K562 (cell line): ENCODE data around the gene RHOBTB3. TPM values are rescaled to one million over a fixed set of nuclear protein-coding genes. Genes with fewer than 3 reads are reported as not detected.

Experiments used
- ATAC-seq: fragments of 200-7000 bp; cut with Tn5 transposase; 3 replicates; pipeline ENCODE4 v1.9.1; 2020; ENCODE audit warnings: moderate library complexity
- BruUV-seq: library from RNA; stranded (reverse); fragments of 400-500 nt; replicated peaks from 2 replicates; lab custom pipeline; 2021; lab: Mats Ljungman, UMichigan
- CTCF ChIA-PET: fragments of 300-600 bp; formaldehyde crosslinking; extraction: SDS; loops from one replicate; lab custom pipeline; 2021; ENCODE audit warnings: low intra/inter-chr PET ratio; lab: Yijun Ruan, JAX
- POLR2A ChIA-PET: fragments of 300-600, 350-650 bp; sonication (Branson Sonifier 250); formaldehyde crosslinking; extraction: SDS; loops from one replicate; lab custom pipeline; 2021; ENCODE audit warnings: antibody characterized with exemption, inconsistent platforms; lab: Yijun Ruan, JAX
- DNase-seq, 4 experiments: peaks; one replicate each; pipeline versions ENCODE4 v3.0.0 to v3.0.0-alpha.2; 2011 to 2018; ENCODE audit warnings: low spot score in 3 of 4, mixed read lengths in 3 of 4; ENCODE audit errors: extremely low read depth in 1 of 4
- FAIRE-seq: peaks from 2 replicates; lab custom pipeline; 2011; peaks lifted over from hg19 to GRCh38; lab: Jason Lieb, UNC
- H2AFZ ChIP-seq: 2 replicates; pipeline ENCODE4 v1.6.0; 2011; ENCODE audit warnings: low read depth, low read length, control low read depth, inconsistent platforms
- H3K27ac ChIP-seq: fragments of 200-600 bp; 3 replicates; pipeline ENCODE4 v1.8.0; 2011; ENCODE audit warnings: low read depth, mild to moderate bottlenecking, control low read depth, inconsistent platforms, low read length, moderate library complexity, mixed read lengths; ENCODE audit errors: extremely low read depth
- H3K27me3 ChIP-seq, 2 experiments: fragments of 300-600 bp in 1 of 2; 2 replicates in 1 of 2; 3 replicates in 1 of 2; pipeline versions ENCODE4 v1.6.0 to v1.8.0; 2011; ENCODE audit warnings: inconsistent platforms in 2 of 2, low read length in 2 of 2, mild to moderate bottlenecking in 1 of 2, mixed read lengths in 1 of 2, moderate library complexity in 1 of 2; ENCODE audit not compliant: control insufficient read depth in 2 of 2, insufficient read depth in 2 of 2
- H3K36me3 ChIP-seq: fragments of 300-600 bp; 3 replicates; pipeline ENCODE4 v1.8.0; 2011; ENCODE audit warnings: mild to moderate bottlenecking, low read length, inconsistent platforms; ENCODE audit not compliant: control insufficient read depth, insufficient read depth
- H3K4me1 ChIP-seq, 2 experiments: fragments of 200-600 bp in 1 of 2; replicated peaks in 1 of 2; 2 replicates in 1 of 2; 3 replicates in 1 of 2; pipeline versions ENCODE4 v1.5.1 to v1.8.0; 2011; ENCODE audit warnings: inconsistent platforms in 2 of 2, low read length in 2 of 2, mild to moderate bottlenecking in 1 of 2, mixed read lengths in 1 of 2, moderate library complexity in 1 of 2; ENCODE audit not compliant: control insufficient read depth in 2 of 2, insufficient read depth in 2 of 2
- H3K4me2 ChIP-seq: 2 replicates; pipeline ENCODE4 v1.6.1; 2011; ENCODE audit warnings: low read length, control low read depth, inconsistent platforms, mixed read lengths; ENCODE audit not compliant: insufficient read depth
- H3K4me3 ChIP-seq: fragments of 200-600 bp; sonication (generic), shearing (Covaris generic); 2 replicates; pipeline ENCODE4 v1.5.1; 2016; ENCODE audit warnings: control low read depth, inconsistent platforms
- H3K79me2 ChIP-seq: fragments of 200-600 bp; 3 replicates; pipeline ENCODE4 v1.8.0; 2011; ENCODE audit warnings: low read length, inconsistent platforms; ENCODE audit not compliant: control insufficient read depth, insufficient read depth
- H3K9ac ChIP-seq, 2 experiments: 2 replicates each; pipeline versions ENCODE4 v1.6.0 to v1.6.1; 2011; ENCODE audit warnings: low read depth in 2 of 2, low read length in 2 of 2, control low read depth in 1 of 2, inconsistent platforms in 1 of 2, mild to moderate bottlenecking in 1 of 2, mixed read lengths in 1 of 2; ENCODE audit not compliant: insufficient read depth in 1 of 2
- H3K9me1 ChIP-seq: one replicate; pipeline ENCODE4 v1.6.0; 2011; ENCODE audit warnings: inconsistent platforms, mild to moderate bottlenecking, low read length, moderate library complexity; ENCODE audit not compliant: control insufficient read depth, insufficient read depth
- H3K9me3 ChIP-seq: replicated peaks from 2 replicates; pipeline ENCODE4 v1.5.1; 2011; ENCODE audit warnings: low read depth, low read length, inconsistent platforms; ENCODE audit not compliant: control insufficient read depth, insufficient read depth
- H4K20me1 ChIP-seq: replicated peaks from 2 replicates; pipeline ENCODE4 v1.6.1; 2011; ENCODE audit warnings: low read length, inconsistent platforms, mixed read lengths; ENCODE audit not compliant: control insufficient read depth, insufficient read depth
- BRCA1 ChIP-seq, 2 experiments: fragments of 450-650 bp in 1 of 2; sonication (generic) in 1 of 2; formaldehyde crosslinking in 1 of 2; IDR thresholded peaks; 2 replicates each; pipeline versions ENCODE4 v1.5.0 to v1.6.1; 2017 to 2020; ENCODE audit warnings: mild to moderate bottlenecking in 1 of 2, missing genetic modification reagents in 1 of 2
- CHCHD3 ChIP-seq: fragments of 250-450 bp; sonication (Bioruptor Pico); IDR thresholded peaks from 2 replicates; pipeline ENCODE4 v2.1.2; 2022; ENCODE audit warnings: mild to moderate bottlenecking
- DPF2 ChIP-seq: fragments of 450-650 bp; IDR thresholded peaks from 2 replicates; pipeline ENCODE4 v1.6.1; 2016
- ETS2 ChIP-seq: IDR thresholded peaks from 2 replicates; pipeline ENCODE4 v1.6.1; 2016; ENCODE audit warnings: borderline replicate concordance, missing genetic modification characterization, mild to moderate bottlenecking, moderate library complexity, missing compliant biosample characterization; ENCODE audit not compliant: poor library complexity, severe bottlenecking
- EZH2 ChIP-seq: IDR thresholded peaks from 2 replicates; pipeline ENCODE4 v1.6.1; 2012; ENCODE audit warnings: low read depth, mild to moderate bottlenecking, inconsistent platforms, low read length, borderline replicate concordance
- HNRNPUL1 ChIP-seq: fragments of 200-400 bp; formaldehyde crosslinking; IDR thresholded peaks from 2 replicates; pipeline ENCODE4 v1.6.1; 2017; ENCODE audit warnings: low read length
- ILK ChIP-seq: fragments of 450-650 bp; IDR thresholded peaks from 2 replicates; pipeline ENCODE4 v1.6.1; 2016; ENCODE audit warnings: missing genetic modification characterization, low read depth, mild to moderate bottlenecking, missing compliant biosample characterization, moderate library complexity, borderline replicate concordance
- KLF6 ChIP-seq: fragments of 250-450 bp; sonication (Bioruptor Pico); IDR thresholded peaks from 2 replicates; pipeline ENCODE4 v1.4.0; 2020; ENCODE audit warnings: mild to moderate bottlenecking, moderate library complexity, borderline replicate concordance
- MEIS2 ChIP-seq: fragments of 450-650 bp; IDR thresholded peaks from 2 replicates; pipeline ENCODE4 v1.6.1; 2014; ENCODE audit warnings: mild to moderate bottlenecking; ENCODE audit not compliant: partially characterized antibody
- POLR2B ChIP-seq: fragments of 450-650 bp; IDR thresholded peaks from 2 replicates; pipeline ENCODE4 v1.6.1; 2018; ENCODE audit warnings: low read depth; ENCODE audit not compliant: partially characterized antibody
- POU5F1 ChIP-seq: fragments of 150-350 bp; IDR thresholded peaks from 2 replicates; pipeline ENCODE4 v1.6.1; 2014; ENCODE audit warnings: borderline replicate concordance, low read length, low read depth, mild to moderate bottlenecking; ENCODE audit not compliant: partially characterized antibody
- PPARD ChIP-seq: fragments of 250-450 bp; sonication (Bioruptor Pico); IDR thresholded peaks from 2 replicates; pipeline ENCODE4 v1.8.0; 2022; ENCODE audit warnings: inconsistent platforms, mild to moderate bottlenecking, moderate library complexity
- RBM17 ChIP-seq: fragments of 200-400 bp; formaldehyde crosslinking; IDR thresholded peaks from 2 replicates; pipeline ENCODE4 v1.6.1; 2017; ENCODE audit warnings: low read depth, mild to moderate bottlenecking, low read length, borderline replicate concordance
- SMC3 ChIP-seq: conservative IDR thresholded peaks from 2 replicates; pipeline ENCODE4 v1.6.1; 2011; ENCODE audit warnings: low read depth, low read length, improper control_type of control experiment; ENCODE audit not compliant: insufficient read depth
- SOX6 ChIP-seq: fragments of 450-650 bp; IDR thresholded peaks from 2 replicates; pipeline ENCODE4 v1.6.1; 2014; ENCODE audit warnings: mild to moderate bottlenecking
- ZFX ChIP-seq: sonication (generic); formaldehyde crosslinking; IDR thresholded peaks from 2 replicates; pipeline ENCODE4 v1.8.0; 2022; ENCODE audit warnings: mild to moderate bottlenecking, missing genetic modification reagents, moderate library complexity
- ZNF41 ChIP-seq: fragments of 250-450 bp; sonication (Bioruptor Pico); conservative IDR thresholded peaks from 2 replicates; pipeline ENCODE4 v1.4.0; 2020; ENCODE audit warnings: mild to moderate bottlenecking
- ZNF699 ChIP-seq: fragments of 250-450 bp; sonication (Bioruptor Pico); IDR thresholded peaks from 2 replicates; pipeline ENCODE4 v1.8.0; 2021; ENCODE audit warnings: mild to moderate bottlenecking, moderate library complexity; ENCODE audit not compliant: insufficient replicate concordance
- ZNF77 ChIP-seq: fragments of 250-450 bp; sonication (Bioruptor Pico); IDR thresholded peaks from 2 replicates; pipeline ENCODE4 v1.5.0; 2020
- WGBS: fragments of 100-300 bp; shearing (Covaris generic); methylation state at CpG from one replicate; pipeline ENCODE4 v1.1.6; 2016; ENCODE audit warnings: low coverage, mixed read lengths; ENCODE audit not compliant: insufficient coverage; ENCODE audit errors: missing lambda C conversion rate; 5-methylcytosine and 5-hydroxymethylcytosine counted together
- in situ Hi-C: fragments of 300-500 bp; cut with MboI; formaldehyde crosslinking; loops from 4 replicates; pipeline ENCODE4 v1.15.0; 2018; ENCODE audit warnings: inconsistent platforms, mixed read lengths
- intact Hi-C: fragments of 100-400 bp; cut with micrococcal nuclease; formaldehyde crosslinking; loops from 2 replicates; pipeline ENCODE4 v1.14.2; 2022
- polyA plus RNA-seq, 8 experiments: library from polyadenylated mRNA; depleted of rRNA in 4 of 8; stranded (reverse) in 5 of 8; unstranded in 3 of 8; fragments of >200 nt; fragmentation: Nextera tagmentation in 2 of 8; fragmentation: Illumina TruSeq in 1 of 8; extraction: Ambion mirVana in 2 of 8; extraction: Trizol in 1 of 8; gene quantifications; 2 replicates each; pipeline versions ENCODE4 v1.2.1 to v1.2.3, GENCODE V29; 2011 to 2014; ENCODE audit warnings: inconsistent platforms in 1 of 8, missing spikeins in 1 of 8
- total RNA-seq, 7 experiments: library from RNA; depleted of rRNA in 6 of 7; stranded (reverse); fragments of >200 nt in 6 of 7; fragmentation: Illumina TruSeq in 2 of 7; extraction: Trizol in 2 of 7; gene quantifications; 2 replicates each; pipeline versions ENCODE4 v1.2.1 to v1.2.3, GENCODE V29; 2011 to 2021; ENCODE audit warnings: low replicate concordance in 1 of 7
- TF ChIP-seq, protein P1 (sequence below), 2 experiments: fragments of 150-350 bp in 1 of 2; IDR thresholded peaks; 2 replicates each; pipeline ENCODE4 v1.6.1; 2012 to 2016; ENCODE audit warnings: low read depth in 2 of 2, low read length in 2 of 2, mild to moderate bottlenecking in 1 of 2, moderate library complexity in 1 of 2

The RHOBTB3 gene
- total and polyA plus RNA-seq, 9 of the 15 experiments (the other 6 are each of a cell fraction or from before 2014, with no cell fraction given): 39.7 to 143 (median 115) TPM

DNA sequence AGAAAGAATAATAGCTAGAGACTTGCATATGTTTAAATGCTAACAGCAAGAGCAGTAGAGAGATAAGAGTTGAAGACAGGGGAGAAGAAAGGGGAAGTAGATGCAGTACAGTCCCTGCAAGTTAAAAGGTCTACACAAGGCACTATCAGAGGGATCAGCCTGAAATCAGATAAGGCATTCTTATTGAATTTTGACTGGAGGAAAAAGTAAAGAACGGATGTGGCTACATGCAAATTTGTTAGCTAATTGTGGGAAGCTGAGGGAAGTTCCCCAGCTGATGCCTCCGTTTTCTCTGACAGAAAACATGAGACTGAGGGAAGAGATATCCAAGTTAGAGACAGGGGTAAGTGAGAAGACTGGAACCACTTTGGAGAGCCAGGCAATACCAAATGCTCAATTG, 12.9 kb upstream of the RHOBTB3 start:
- Histone ChIP-seq H3K9me1 (no peaks in the 10 kb centered on the region), H3K79me2 (peaks cover 4% of the 10 kb centered on the region; the same call in 2 of the 3 replicates), H3K27me3 (no peaks in the 10 kb centered on the region), H3K36me3 (no peaks in the 10 kb centered on the region), H4K20me1 (no peaks in the 10 kb centered on the region), H3K4me3 (no peak overlapping the region), H3K4me1 (peaks cover 23 to 65% of the 10 kb centered on the region in 2 experiments), H3K4me2 (peak overlapping the region; percentile 6; the same call in 1 of the 2 replicates), H2AFZ (no peak overlapping the region), H3K27ac (peak overlapping the region; percentile 27; the same call in 2 of the 3 replicates), H3K9me3 (no peaks in the 10 kb centered on the region), H3K9ac (no peak overlapping the region)
- DNase-seq: peak in 2 of 4 experiments; percentile 53 to 67
- 2% methylated on average over 2 of the region's 2 CpGs for WGBS
- intact Hi-C loops (loop anchor here (10.0 kb wide), 1 partner anchor 1217 kb away; the partner anchor contains the start of gene LNPEP), in situ Hi-C loops (no loop called here)
- ChIA-PET POLR2A (interaction anchor here (1.1 to 1.5 kb wide), 4 partner anchors 13 to 71 kb away, joined by 3 to 9 read pairs (median 4); partner anchors contain the start of genes RFESD and RHOBTB3), CTCF (no interaction called here)
- FAIRE-seq: no peak
- peak; percentile 77 for ATAC-seq
- BruUV-seq: no TSS peak
- TF ChIP-seq EZH2 (no peak), BRCA1 (IDR thresholded peaks at IDR 0.05) (no peak), BRCA1 (CRISPR knock-in tag; IDR thresholded peaks at IDR 0.05) (no peak), SMC3 (no peak), ILK (tag) (0 out of 2 replicates have a peak, but pooled peaks have one; percentile 15), ZFX (CRISPR knock-in tag) (no peak), DPF2 (peak; percentile 94), CHCHD3 (CRISPR knock-in tag) (no peak), ZNF699 (CRISPR knock-in tag) (no peak), ZNF77 (CRISPR knock-in tag) (no peak), MEIS2 (peak; percentile 54), ETS2 (tag) (no peak), KLF6 (no peak), SOX6 (peak; percentile 97), PPARD (no peak), HNRNPUL1 (no peak), POLR2B (no peak), RBM17 (no peak), POU5F1 (no peak), ZNF41 (no peak)
- TF ChIP-seq, protein P1, sequence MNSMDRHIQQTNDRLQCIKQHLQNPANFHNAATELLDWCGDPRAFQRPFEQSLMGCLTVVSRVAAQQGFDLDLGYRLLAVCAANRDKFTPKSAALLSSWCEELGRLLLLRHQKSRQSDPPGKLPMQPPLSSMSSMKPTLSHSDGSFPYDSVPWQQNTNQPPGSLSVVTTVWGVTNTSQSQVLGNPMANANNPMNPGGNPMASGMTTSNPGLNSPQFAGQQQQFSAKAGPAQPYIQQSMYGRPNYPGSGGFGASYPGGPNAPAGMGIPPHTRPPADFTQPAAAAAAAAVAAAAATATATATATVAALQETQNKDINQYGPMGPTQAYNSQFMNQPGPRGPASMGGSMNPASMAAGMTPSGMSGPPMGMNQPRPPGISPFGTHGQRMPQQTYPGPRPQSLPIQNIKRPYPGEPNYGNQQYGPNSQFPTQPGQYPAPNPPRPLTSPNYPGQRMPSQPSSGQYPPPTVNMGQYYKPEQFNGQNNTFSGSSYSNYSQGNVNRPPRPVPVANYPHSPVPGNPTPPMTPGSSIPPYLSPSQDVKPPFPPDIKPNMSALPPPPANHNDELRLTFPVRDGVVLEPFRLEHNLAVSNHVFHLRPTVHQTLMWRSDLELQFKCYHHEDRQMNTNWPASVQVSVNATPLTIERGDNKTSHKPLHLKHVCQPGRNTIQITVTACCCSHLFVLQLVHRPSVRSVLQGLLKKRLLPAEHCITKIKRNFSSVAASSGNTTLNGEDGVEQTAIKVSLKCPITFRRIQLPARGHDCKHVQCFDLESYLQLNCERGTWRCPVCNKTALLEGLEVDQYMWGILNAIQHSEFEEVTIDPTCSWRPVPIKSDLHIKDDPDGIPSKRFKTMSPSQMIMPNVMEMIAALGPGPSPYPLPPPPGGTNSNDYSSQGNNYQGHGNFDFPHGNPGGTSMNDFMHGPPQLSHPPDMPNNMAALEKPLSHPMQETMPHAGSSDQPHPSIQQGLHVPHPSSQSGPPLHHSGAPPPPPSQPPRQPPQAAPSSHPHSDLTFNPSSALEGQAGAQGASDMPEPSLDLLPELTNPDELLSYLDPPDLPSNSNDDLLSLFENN (IDR thresholded peaks at IDR 0.05; ENCODE audit: low read depth in 2 of 2, low read length in 2 of 2): no peak
